CD8-positive, alpha-beta memory T cell (primary cell): ENCODE results near the gene RABGAP1. TPM values are rescaled to one million over a fixed set of nuclear protein-coding genes. Genes with fewer than 3 reads are reported as not detected.

ENCODE experiments used
- CTCF ChIA-PET: fragments of 350-600 bp; sonication (Branson Sonifier 250); formaldehyde crosslinking; loops from one replicate; lab custom pipeline; 2021; ENCODE audit warnings: antibody characterized with exemption; lab: Charles Lee
- POLR2A ChIA-PET: fragments of 350-600 bp; sonication (Branson Sonifier 250); formaldehyde crosslinking; loops from one replicate; lab custom pipeline; 2021; ENCODE audit warnings: antibody characterized with exemption; lab: Charles Lee
- DNase-seq, 5 donors: peaks; one replicate each; pipeline versions ENCODE4 v3.0.0 to v3.0.0-alpha.2; 2020 to 2022; ENCODE audit warnings: mixed read lengths in 1 of 5
- H3K27ac ChIP-seq: one replicate; pipeline ENCODE4 v1.7.0; 2013; ENCODE audit warnings: low read depth, mild to moderate bottlenecking, low read length, moderate library complexity
- H3K27me3 ChIP-seq: 2 replicates; pipeline ENCODE4 v1.7.0; 2013; ENCODE audit warnings: low read length, mild to moderate bottlenecking; ENCODE audit not compliant: insufficient read depth, poor library complexity, severe bottlenecking
- H3K36me3 ChIP-seq: 2 replicates; pipeline ENCODE4 v1.7.0; 2013; ENCODE audit warnings: mild to moderate bottlenecking, low read length, moderate library complexity; ENCODE audit not compliant: insufficient read depth
- H3K4me1 ChIP-seq: 2 replicates; pipeline ENCODE4 v1.7.0; 2013; ENCODE audit warnings: mild to moderate bottlenecking, low read length, moderate library complexity; ENCODE audit not compliant: insufficient read depth
- H3K4me3 ChIP-seq: 2 replicates; pipeline ENCODE4 v1.7.0; 2013; ENCODE audit warnings: mild to moderate bottlenecking, low read length
- H3K9me3 ChIP-seq: 2 replicates; pipeline ENCODE4 v1.7.0; 2013; ENCODE audit warnings: mild to moderate bottlenecking, low read length
- H3K27ac Mint-ChIP-seq, 8 donors: one replicate each; pipeline ENCODE4 v1.8.0; 2020 to 2021; ENCODE audit warnings: mixed read lengths in 8 of 8, mild to moderate bottlenecking in 6 of 8, inconsistent platforms in 3 of 8, moderate library complexity in 3 of 8
- H3K27me3 Mint-ChIP-seq, 2 donors: one replicate each; pipeline ENCODE4 v1.8.0; 2020 to 2021; ENCODE audit warnings: mixed read lengths in 2 of 2, mild to moderate bottlenecking in 1 of 2, moderate library complexity in 1 of 2
- H3K36me3 Mint-ChIP-seq, 3 donors: one replicate each; pipeline ENCODE4 v1.8.0; 2020 to 2021; ENCODE audit warnings: mixed read lengths in 3 of 3, inconsistent platforms in 1 of 3, mild to moderate bottlenecking in 1 of 3
- H3K4me1 Mint-ChIP-seq, 3 donors: one replicate each; pipeline ENCODE4 v1.8.0; 2020 to 2021; ENCODE audit warnings: mixed read lengths in 3 of 3, inconsistent platforms in 1 of 3, mild to moderate bottlenecking in 1 of 3
- H3K4me3 Mint-ChIP-seq, 7 donors: one replicate each; pipeline ENCODE4 v1.8.0; 2020 to 2021; ENCODE audit warnings: mixed read lengths in 7 of 7, mild to moderate bottlenecking in 6 of 7, moderate library complexity in 4 of 7, inconsistent platforms in 2 of 7
- H3K9me3 Mint-ChIP-seq, 5 donors: one replicate each; pipeline ENCODE4 v1.8.0; 2020 to 2022; ENCODE audit warnings: mixed read lengths in 5 of 5, mild to moderate bottlenecking in 3 of 5, moderate library complexity in 2 of 5, inconsistent platforms in 1 of 5
- polyA plus RNA-seq: library from polyadenylated mRNA; unstranded; fragments of 300-500 nt; fragmentation: Illumina TruSeq; gene quantifications from one replicate; pipeline ENCODE4 v1.2.3, GENCODE V29; 2021
- total RNA-seq, 2 experiments: library from RNA; stranded (reverse); gene quantifications; one replicate each; pipeline ENCODE4 v1.2.3, GENCODE V29; 2021

RABGAP1 gene
- total and polyA plus RNA-seq, 3 experiments from 2014 or later, result 20.7 to 24.3 (median 22.2) TPM

DNA sequence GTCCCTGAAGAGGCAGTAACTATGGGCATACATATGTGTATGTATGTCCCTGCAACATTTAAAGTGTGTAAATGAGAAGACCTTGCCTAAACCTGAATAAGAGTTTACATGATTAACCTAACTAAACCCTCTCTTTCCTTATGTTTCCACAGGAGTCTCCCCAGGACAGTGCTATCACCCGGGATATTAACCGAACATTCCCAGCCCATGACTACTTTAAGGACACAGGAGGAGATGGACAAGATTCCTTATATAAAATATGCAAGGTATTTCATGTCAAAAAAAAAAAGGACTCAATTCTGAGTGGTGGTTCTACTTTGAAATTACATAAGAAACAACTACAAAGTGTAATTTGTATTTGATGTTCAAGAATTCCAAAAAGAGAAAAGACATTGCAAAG lies 124.4 kb downstream of the RABGAP1 start:
- no peak overlapping the region for H3K4me3 ChIP-seq
- H3K9me3 Mint-ChIP-seq, result no peaks in the 10 kb centered on the region
- H3K4me1 Mint-ChIP-seq, result no peaks in the 10 kb centered on the region
- H3K36me3 Mint-ChIP-seq, result peaks cover 6 to 63% (median 40%) of the 10 kb centered on the region in 3 donors
- no peak overlapping the region for H3K4me3 Mint-ChIP-seq
- H3K27me3 Mint-ChIP-seq, result no peaks in the 10 kb centered on the region
- no peak for DNase-seq
- no peak overlapping the region for H3K27ac Mint-ChIP-seq
- no peaks in the 10 kb centered on the region for H3K27me3 ChIP-seq
- ChIA-PET POLR2A (no interaction called here), CTCF (no interaction called here)
- H3K27ac ChIP-seq, result no peak overlapping the region
- peaks cover 4% of the 10 kb centered on the region for H3K36me3 ChIP-seq
- no peaks in the 10 kb centered on the region for H3K4me1 ChIP-seq
- H3K9me3 ChIP-seq, result no peaks in the 10 kb centered on the region

DNA sequence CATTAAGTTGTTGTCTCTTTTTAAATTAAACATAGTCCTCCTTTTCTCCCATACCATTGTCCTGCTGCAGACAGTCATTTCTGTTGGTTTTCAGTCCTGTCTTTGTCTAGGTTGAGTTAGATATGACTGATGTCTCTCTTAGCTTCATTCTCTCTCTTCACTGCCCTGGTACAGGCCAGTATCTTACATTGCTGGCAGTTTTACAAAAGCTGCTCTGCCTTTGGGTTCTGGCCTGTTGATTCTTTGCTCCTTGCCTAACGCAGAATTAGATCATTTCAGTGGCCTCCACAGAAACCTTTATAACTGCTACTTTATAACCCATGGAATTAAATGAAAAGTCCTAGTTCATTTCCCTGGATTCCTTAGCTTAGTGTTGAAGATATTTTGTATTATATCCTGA lies 126.3 kb downstream of the RABGAP1 start:
- Mint-ChIP-seq H3K9me3 (no peaks in the 10 kb centered on the region), H3K4me3 (no peak overlapping the region), H3K4me1 (peaks cover 0 to 1% (median 0%) of the 10 kb centered on the region in 3 donors), H3K27ac (peak overlapping the region in 1 of 8 donors; percentile 27), H3K36me3 (peaks cover 6 to 71% (median 51%) of the 10 kb centered on the region in 3 donors), H3K27me3 (no peaks in the 10 kb centered on the region)
- Histone ChIP-seq H3K27ac (no peak overlapping the region), H3K27me3 (no peaks in the 10 kb centered on the region), H3K4me3 (no peak overlapping the region), H3K36me3 (peaks cover 4% of the 10 kb centered on the region), H3K9me3 (no peaks in the 10 kb centered on the region), H3K4me1 (no peaks in the 10 kb centered on the region)
- DNase-seq, result no peak
- POLR2A ChIA-PET, result no interaction called here
- CTCF ChIA-PET, result no interaction called here

DNA sequence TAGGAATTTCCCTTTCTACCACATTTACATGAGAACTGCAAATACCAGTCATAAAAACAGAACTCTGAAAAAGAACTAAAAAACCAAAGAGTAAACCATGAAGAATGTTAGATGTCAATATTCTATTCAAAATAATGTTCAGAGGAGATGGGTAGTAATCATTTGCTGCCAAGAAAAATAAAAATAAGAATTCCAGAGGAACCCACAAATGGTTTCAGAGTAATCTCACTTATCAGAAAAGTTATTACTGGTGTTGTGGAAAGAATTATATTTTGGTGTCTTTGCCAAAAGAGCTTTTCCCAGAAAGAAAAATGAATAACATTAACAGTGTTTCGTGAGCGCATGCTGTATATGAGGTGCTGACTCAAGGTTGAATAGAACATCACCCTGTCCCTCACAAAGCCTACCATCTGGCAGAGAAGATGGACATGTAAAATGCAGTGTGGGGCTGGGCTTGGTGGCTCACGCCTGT lies 128.2 kb downstream of the RABGAP1 start:
- Histone ChIP-seq H3K4me3 (no peak overlapping the region), H3K9me3 (no peaks in the 10 kb centered on the region), H3K36me3 (peaks cover 12% of the 10 kb centered on the region), H3K27ac (no peak overlapping the region), H3K4me1 (no peaks in the 10 kb centered on the region), H3K27me3 (no peaks in the 10 kb centered on the region)
- Mint-ChIP-seq H3K4me1 (peaks cover 0 to 1% (median 0%) of the 10 kb centered on the region in 3 donors), H3K27ac (no peak overlapping the region), H3K27me3 (no peaks in the 10 kb centered on the region), H3K36me3 (peaks cover 6 to 80% (median 54%) of the 10 kb centered on the region in 3 donors), H3K4me3 (no peak overlapping the region), H3K9me3 (no peaks in the 10 kb centered on the region)
- DNase-seq, result no peak
- ChIA-PET POLR2A (no interaction called here), CTCF (no interaction called here)

DNA sequence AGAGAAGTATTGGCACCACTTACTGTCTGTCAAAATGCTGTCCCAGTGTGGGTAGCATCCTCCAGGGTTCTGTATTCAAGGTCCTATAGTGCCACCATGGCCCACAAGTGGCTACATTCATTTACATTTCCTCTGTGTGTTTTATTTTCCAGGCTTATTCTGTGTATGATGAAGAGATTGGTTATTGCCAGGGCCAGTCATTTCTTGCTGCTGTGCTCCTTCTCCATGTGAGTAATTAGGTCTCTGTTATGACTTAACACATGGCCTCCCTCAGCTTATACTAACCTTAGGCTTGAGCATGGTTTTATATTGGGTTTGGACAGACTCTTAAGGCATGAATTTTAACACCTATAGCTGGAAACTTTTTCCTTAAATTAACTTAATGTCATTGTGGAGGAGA lies 129.4 kb downstream of the RABGAP1 start:
- H3K36me3 ChIP-seq, result peaks cover 12% of the 10 kb centered on the region
- Mint-ChIP-seq H3K4me1 (peaks cover 0 to 1% (median 0%) of the 10 kb centered on the region in 3 donors), H3K4me3 (no peak overlapping the region), H3K9me3 (no peaks in the 10 kb centered on the region), H3K27me3 (no peaks in the 10 kb centered on the region), H3K36me3 (peaks cover 6 to 79% (median 51%) of the 10 kb centered on the region in 3 donors), H3K27ac (no peak overlapping the region)
- no peak overlapping the region for H3K27ac ChIP-seq
- H3K27me3 ChIP-seq, result no peaks in the 10 kb centered on the region
- H3K4me3 ChIP-seq, result no peak overlapping the region
- ChIA-PET POLR2A (no interaction called here), CTCF (no interaction called here)
- no peaks in the 10 kb centered on the region for H3K9me3 ChIP-seq
- H3K4me1 ChIP-seq, result no peaks in the 10 kb centered on the region
- no peak for DNase-seq

DNA sequence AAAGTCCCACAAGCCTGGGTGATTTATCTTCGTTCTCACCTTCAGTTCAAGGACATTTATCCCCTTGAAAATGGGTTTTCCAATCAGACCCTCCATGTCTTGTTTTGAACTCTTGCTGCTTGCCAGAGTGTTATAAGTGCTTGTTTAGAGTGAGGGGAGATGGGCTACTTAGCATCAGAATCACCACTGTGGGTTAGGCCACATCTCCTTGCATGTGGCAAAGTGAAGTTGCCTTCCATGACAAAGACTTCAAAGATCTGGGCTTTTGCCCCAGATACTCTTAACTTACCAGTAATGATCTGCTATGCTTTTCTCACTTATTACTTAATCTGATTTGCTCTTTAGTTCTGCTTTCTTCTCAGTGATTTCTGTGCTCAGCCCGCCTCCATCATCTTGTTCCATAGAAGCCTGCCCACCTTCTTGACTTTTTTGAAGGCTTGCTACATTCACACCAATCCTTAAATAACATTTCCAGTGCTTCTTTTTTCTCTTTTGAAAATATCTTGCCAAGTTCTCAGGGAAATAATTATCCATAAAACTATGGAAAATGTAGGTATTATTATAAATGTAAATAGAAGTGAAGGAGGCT lies 131.7 kb downstream of the RABGAP1 start:
- Histone ChIP-seq H3K27ac (no peak overlapping the region), H3K27me3 (no peaks in the 10 kb centered on the region), H3K9me3 (no peaks in the 10 kb centered on the region), H3K4me1 (no peaks in the 10 kb centered on the region), H3K36me3 (peaks cover 8% of the 10 kb centered on the region), H3K4me3 (no peak overlapping the region)
- peak overlapping the region in 1 of 8 donors; percentile 20 for H3K27ac Mint-ChIP-seq
- POLR2A ChIA-PET, result no interaction called here
- no peak overlapping the region for H3K4me3 Mint-ChIP-seq
- no peaks in the 10 kb centered on the region for H3K9me3 Mint-ChIP-seq
- CTCF ChIA-PET, result no interaction called here
- peaks cover 0 to 1% (median 0%) of the 10 kb centered on the region in 3 donors for H3K4me1 Mint-ChIP-seq
- DNase-seq, result no peak
- peaks cover 0 to 74% (median 29%) of the 10 kb centered on the region in 3 donors for H3K36me3 Mint-ChIP-seq
- no peaks in the 10 kb centered on the region for H3K27me3 Mint-ChIP-seq

DNA sequence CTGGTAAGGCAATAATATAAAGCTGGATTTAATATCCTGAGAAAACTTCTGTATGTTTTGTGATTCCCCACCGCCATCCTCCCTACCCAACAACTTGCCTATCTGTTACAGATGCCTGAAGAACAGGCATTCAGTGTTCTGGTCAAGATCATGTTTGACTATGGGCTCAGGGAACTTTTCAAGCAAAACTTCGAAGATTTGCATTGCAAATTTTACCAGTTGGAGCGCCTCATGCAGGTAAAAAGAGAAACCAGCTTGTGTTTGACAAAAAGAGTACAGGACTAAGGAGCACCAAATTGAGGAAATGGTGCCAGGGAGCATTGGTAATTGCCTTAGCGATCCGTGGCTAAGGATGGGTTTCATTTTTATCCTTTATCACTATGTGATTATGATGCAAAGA lies 132.6 kb downstream of the RABGAP1 start:
- H3K4me1 ChIP-seq, result no peaks in the 10 kb centered on the region
- H3K27ac ChIP-seq, result no peak overlapping the region
- Mint-ChIP-seq H3K27me3 (no peaks in the 10 kb centered on the region), H3K4me1 (peaks cover 0 to 1% (median 0%) of the 10 kb centered on the region in 3 donors), H3K27ac (no peak overlapping the region), H3K36me3 (peaks cover 0 to 76% (median 27%) of the 10 kb centered on the region in 3 donors), H3K9me3 (no peaks in the 10 kb centered on the region), H3K4me3 (no peak overlapping the region)
- no peak overlapping the region for H3K4me3 ChIP-seq
- H3K36me3 ChIP-seq, result peaks cover 8% of the 10 kb centered on the region
- POLR2A ChIA-PET, result no interaction called here
- CTCF ChIA-PET, result no interaction called here
- H3K9me3 ChIP-seq, result no peaks in the 10 kb centered on the region
- no peaks in the 10 kb centered on the region for H3K27me3 ChIP-seq
- no peak for DNase-seq

DNA sequence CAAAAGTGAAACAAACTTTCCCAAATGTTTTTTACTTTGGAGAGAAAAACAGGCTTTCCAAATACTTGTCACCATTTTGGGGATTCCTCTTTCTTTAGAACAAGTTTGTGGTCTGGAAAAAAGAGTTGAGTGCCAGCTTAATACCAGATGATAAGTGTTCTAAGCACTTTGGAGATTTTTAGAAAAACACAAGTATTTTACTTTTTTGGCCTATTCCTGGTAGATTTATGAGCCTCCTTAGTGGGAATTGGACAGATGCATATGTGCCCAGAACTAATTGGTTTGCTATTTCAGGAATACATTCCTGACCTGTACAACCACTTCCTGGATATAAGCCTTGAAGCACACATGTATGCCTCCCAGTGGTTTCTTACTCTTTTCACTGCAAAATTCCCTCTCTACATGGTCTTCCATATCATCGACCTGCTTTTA lies 133.2 kb downstream of the RABGAP1 start:
- Mint-ChIP-seq H3K27me3 (no peaks in the 10 kb centered on the region), H3K4me1 (peaks cover 0 to 1% (median 0%) of the 10 kb centered on the region in 3 donors), H3K4me3 (no peak overlapping the region), H3K27ac (no peak overlapping the region), H3K9me3 (no peaks in the 10 kb centered on the region), H3K36me3 (peaks cover 0 to 77% (median 30%) of the 10 kb centered on the region in 3 donors)
- POLR2A ChIA-PET, result no interaction called here
- no peaks in the 10 kb centered on the region for H3K27me3 ChIP-seq
- H3K9me3 ChIP-seq, result no peaks in the 10 kb centered on the region
- no peak for DNase-seq
- no peaks in the 10 kb centered on the region for H3K4me1 ChIP-seq
- no peak overlapping the region for H3K27ac ChIP-seq
- H3K4me3 ChIP-seq, result no peak overlapping the region
- CTCF ChIA-PET, result interaction anchor here (1.0 kb wide), 1 partner anchor 276 kb away, joined by 3 read pairs; no protein-coding TSS in a partner anchor
- H3K36me3 ChIP-seq, result peaks cover 8% of the 10 kb centered on the region

DNA sequence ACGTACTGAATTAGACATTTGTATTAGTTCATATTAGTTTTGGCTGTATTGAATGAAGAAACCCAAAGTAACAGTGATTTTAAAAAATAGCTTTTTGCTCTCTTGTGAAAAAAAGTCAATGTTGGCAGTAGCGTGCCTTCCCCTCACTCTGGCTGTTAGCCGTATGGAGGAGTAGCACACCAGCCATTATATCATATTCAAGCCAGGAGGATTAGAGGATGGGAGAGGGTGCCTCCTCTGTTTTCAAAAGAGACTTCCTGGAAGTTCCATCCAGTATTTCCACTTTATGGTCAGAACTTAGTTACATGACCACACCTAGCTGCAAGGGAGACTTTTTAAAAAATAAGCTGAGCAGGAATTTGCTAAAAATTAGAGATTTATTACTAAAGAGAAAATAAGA lies 133.8 kb downstream of the RABGAP1 start:
- H3K27ac Mint-ChIP-seq, result no peak overlapping the region
- ChIA-PET POLR2A (no interaction called here), CTCF (interaction anchor here (1.0 kb wide), 1 partner anchor 275 kb away, joined by 3 read pairs; no protein-coding TSS in a partner anchor)
- peaks cover 0 to 1% (median 0%) of the 10 kb centered on the region in 3 donors for H3K4me1 Mint-ChIP-seq
- H3K9me3 Mint-ChIP-seq, result no peaks in the 10 kb centered on the region
- no peaks in the 10 kb centered on the region for H3K9me3 ChIP-seq
- H3K4me1 ChIP-seq, result no peaks in the 10 kb centered on the region
- no peak overlapping the region for H3K4me3 Mint-ChIP-seq
- H3K27me3 Mint-ChIP-seq, result no peaks in the 10 kb centered on the region
- H3K36me3 Mint-ChIP-seq, result peaks cover 0 to 79% (median 31%) of the 10 kb centered on the region in 3 donors
- DNase-seq, result no peak
- peaks cover 10% of the 10 kb centered on the region for H3K36me3 ChIP-seq
- H3K27ac ChIP-seq, result no peak overlapping the region
- H3K4me3 ChIP-seq, result no peak overlapping the region
- H3K27me3 ChIP-seq, result no peaks in the 10 kb centered on the region
